Limb (tissue), 2 donors: ENCODE results near the gene RBM23.

Source experiments
- DNase-seq, 2 donors: peaks; one replicate each; pipeline ENCODE4 v3.0.0-alpha.2; 2016; ENCODE audit errors: extremely low spot score in 2 of 2

RBM23 gene

GRCh38 chr14:22844221-22845102, 74.5 kb downstream of the RBM23 start:
- no peak for DNase-seq
